ENCODE measurements around the gene RLBP1. TPM values are rescaled to one million over a fixed set of nuclear protein-coding genes. Genes with fewer than 3 reads are reported as not detected.
A peak's percentile ranks its signal among the peaks of the same experiment; 100 is the strongest.

RLBP1 gene
- total RNA-seq, 6 experiments from 2014 or later = not detected

DNA sequence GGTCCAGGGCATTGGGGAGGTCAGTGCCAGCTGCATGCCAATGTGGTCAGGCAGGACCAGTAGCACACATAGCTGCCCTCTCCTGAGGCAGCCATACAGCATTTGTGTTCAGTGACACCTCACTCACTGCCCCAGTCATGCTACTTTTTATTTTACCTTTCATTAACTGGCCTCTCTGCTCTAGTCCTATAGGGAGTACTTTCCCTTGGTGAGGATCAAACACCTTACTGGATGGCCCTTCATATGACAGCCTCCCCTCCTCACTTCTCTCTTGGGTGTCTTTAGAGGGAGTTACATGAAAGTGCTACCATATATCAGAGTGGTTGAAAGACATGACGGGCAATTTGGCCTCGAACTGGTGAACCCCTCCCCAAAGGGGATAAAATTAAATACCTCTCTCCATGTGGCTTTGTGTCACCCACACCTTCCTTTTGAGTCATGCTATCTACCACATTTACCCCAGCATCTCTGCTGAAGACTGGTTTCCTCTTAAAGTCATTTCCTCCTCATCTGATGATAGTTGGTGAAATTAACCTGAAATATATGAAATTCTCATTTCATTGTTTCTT, 17.6 kb downstream of the RLBP1 start:
- TF ChIP-seq, protein P1, sequence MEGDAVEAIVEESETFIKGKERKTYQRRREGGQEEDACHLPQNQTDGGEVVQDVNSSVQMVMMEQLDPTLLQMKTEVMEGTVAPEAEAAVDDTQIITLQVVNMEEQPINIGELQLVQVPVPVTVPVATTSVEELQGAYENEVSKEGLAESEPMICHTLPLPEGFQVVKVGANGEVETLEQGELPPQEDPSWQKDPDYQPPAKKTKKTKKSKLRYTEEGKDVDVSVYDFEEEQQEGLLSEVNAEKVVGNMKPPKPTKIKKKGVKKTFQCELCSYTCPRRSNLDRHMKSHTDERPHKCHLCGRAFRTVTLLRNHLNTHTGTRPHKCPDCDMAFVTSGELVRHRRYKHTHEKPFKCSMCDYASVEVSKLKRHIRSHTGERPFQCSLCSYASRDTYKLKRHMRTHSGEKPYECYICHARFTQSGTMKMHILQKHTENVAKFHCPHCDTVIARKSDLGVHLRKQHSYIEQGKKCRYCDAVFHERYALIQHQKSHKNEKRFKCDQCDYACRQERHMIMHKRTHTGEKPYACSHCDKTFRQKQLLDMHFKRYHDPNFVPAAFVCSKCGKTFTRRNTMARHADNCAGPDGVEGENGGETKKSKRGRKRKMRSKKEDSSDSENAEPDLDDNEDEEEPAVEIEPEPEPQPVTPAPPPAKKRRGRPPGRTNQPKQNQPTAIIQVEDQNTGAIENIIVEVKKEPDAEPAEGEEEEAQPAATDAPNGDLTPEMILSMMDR (IDR thresholded peaks at IDR 0.05) = no peak
- TF ChIP-seq POLR2A (IDR thresholded peaks at IDR 0.05) = no peak
- Histone ChIP-seq H3K4me3 (no peak overlapping the region), H3K36me3 (peaks cover 0 to 19% (median 4%) of the 10 kb centered on the region in 4 donors), H3K4me1 (peaks cover 0 to 4% (median 0%) of the 10 kb centered on the region in 4 donors), H3K9me3 (no peaks in the 10 kb centered on the region), H3K27me3 (no peaks in the 10 kb centered on the region), H3K27ac (no peak overlapping the region)
- DNase-seq (no peak), ATAC-seq (peak in 3 of 4 donors; percentile 16 to 43 (median 33))
- 16% methylated on average over 2 of the region's 2 CpGs for WGBS (ENCODE audit: insufficient coverage, low coverage, low lambda C conversion rate, missing lambda C conversion rate)
- intact Hi-C loops (cut with DNase I) = no loop called here

DNA sequence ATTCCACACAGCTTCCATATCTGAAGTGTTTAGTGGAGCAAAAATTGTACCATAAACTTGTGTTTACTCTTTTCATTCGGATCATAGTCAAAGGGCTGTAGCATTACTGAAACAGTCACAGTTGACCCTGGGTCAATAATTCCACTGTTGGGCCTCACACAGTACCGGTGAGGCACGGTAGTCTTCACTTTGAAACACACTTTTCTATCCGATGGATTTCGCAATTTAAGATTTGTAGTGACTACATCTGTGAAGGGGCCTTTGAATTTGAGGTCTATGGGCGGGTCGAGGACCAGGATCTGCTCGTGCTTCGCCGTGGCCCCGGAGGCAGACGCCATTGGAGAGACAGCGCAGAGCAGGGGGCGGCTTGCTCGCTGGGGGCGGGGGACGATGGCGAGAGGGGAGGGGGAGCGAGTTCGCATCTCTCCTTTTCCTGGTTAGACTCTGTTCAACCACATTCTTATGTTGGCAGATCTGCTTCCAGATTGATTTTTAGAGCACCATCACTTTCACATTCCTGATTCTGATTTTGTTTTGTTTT, 19.8 kb downstream of the RLBP1 start:
- no peak for TF ChIP-seq POLR2A (IDR thresholded peaks at IDR 0.05)
- TF ChIP-seq, protein P1 (IDR thresholded peaks at IDR 0.05) = no peak
- intact Hi-C loops (cut with DNase I) = no loop called here
- H3K36me3 ChIP-seq = peaks cover 0 to 37% (median 11%) of the 10 kb centered on the region in 4 donors

DNA sequence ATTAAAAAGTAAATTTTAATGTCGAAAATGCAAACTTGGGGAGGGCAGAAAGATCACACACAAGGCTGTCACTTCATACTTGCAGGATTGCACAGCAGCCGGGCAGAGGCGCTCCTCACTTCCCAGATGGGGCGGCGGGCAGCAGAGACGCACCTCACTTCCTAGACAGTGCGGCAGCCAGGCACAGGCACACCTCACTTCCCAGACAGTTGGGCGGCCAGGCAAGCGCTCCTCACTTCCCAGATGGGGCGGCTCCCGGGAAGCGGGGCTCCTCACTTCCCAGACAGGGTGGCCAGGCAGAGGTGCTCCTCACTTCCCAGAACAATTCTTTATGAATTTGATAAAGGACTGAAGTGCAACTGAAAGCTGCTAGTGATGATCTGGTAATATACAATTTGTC, 21.2 kb downstream of the RLBP1 start:
- no peak overlapping the region for H3K27ac ChIP-seq

More for the DNA sequence above, 19.8 kb downstream of the RLBP1 start:
- WGBS (ENCODE audit: insufficient coverage, low coverage, low lambda C conversion rate, missing lambda C conversion rate) = 46% methylated on average over 6 of the region's 20 CpGs
- DNase-seq (no peak), ATAC-seq (no peak)
- Histone ChIP-seq H3K9me3 (no peaks in the 10 kb centered on the region), H3K27me3 (no peaks in the 10 kb centered on the region), H3K27ac (no peak overlapping the region), H3K4me1 (no peaks in the 10 kb centered on the region), H3K4me3 (no peak overlapping the region)

DNA sequence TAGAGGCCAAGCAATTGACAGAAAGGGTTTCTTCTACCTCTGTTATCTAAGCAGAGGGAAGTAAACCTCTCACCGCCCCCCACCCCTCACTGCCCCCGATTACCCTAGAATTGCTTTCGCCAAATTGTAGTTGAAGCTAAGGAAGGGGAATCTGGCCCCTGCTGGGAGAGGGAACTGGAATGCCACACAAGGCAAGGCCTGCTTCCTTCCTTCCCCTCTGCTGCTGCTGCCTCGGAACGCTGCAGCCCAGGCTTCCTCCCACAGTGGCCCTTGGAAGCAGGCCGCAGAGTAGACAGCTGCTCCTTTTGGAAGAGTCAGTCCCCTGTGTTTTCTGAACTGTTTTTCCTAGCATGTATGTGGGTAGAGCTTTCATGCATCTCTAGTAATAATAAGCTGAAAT, 21.6 kb downstream of the RLBP1 start:
- no peak for TF ChIP-seq POLR2A (IDR thresholded peaks at IDR 0.05)
- TF ChIP-seq, protein P1 (IDR thresholded peaks at IDR 0.05) = no peak
- no peak overlapping the region for H3K27ac ChIP-seq
- H3K9me3 ChIP-seq = no peaks in the 10 kb centered on the region
- H3K36me3 ChIP-seq = peaks cover 0 to 54% (median 21%) of the 10 kb centered on the region in 4 donors
- intact Hi-C loops (cut with DNase I) = no loop called here
- peaks cover 0 to 5% (median 0%) of the 10 kb centered on the region in 4 donors for H3K4me1 ChIP-seq
- ATAC-seq (no peak), DNase-seq (no peak)
- 28% methylated on average over 2 of the region's 6 CpGs for WGBS (ENCODE audit: insufficient coverage, low coverage, low lambda C conversion rate, missing lambda C conversion rate)
- H3K4me3 ChIP-seq = no peak overlapping the region
- no peaks in the 10 kb centered on the region for H3K27me3 ChIP-seq

More for the DNA sequence above, 21.2 kb downstream of the RLBP1 start:
- no peak for DNase-seq
- ATAC-seq = no peak
- intact Hi-C loops (cut with DNase I) = no loop called here
- H3K36me3 ChIP-seq = peaks cover 0 to 50% (median 19%) of the 10 kb centered on the region in 4 donors
- H3K4me1 ChIP-seq = peaks cover 0 to 5% (median 0%) of the 10 kb centered on the region in 4 donors
- no peaks in the 10 kb centered on the region for H3K27me3 ChIP-seq
- 94% methylated on average over 9 of the region's 12 CpGs for WGBS (ENCODE audit: insufficient coverage, low coverage, low lambda C conversion rate, missing lambda C conversion rate)
- H3K4me3 ChIP-seq = no peak overlapping the region
- TF ChIP-seq, protein P1 (IDR thresholded peaks at IDR 0.05) = no peak
- TF ChIP-seq POLR2A (IDR thresholded peaks at IDR 0.05) = no peak
- H3K9me3 ChIP-seq = no peaks in the 10 kb centered on the region

Measured in right lobe of liver (tissue), 6 donors.